HEK293 (cell line): ENCODE results near the gene APOH.

Experiments used
- CTCF ChIA-PET: fragments of 350-600 bp; formaldehyde crosslinking; extraction: SDS; loops from one replicate; lab custom pipeline; 2021; ENCODE audit warnings: antibody characterized with exemption; lab: Yijun Ruan, JAX
- POLR2A ChIA-PET: fragments of 300-600 bp; formaldehyde crosslinking; extraction: SDS; loops from one replicate; lab custom pipeline; 2020; ENCODE audit warnings: antibody characterized with exemption, inconsistent platforms; lab: Yijun Ruan, JAX
- H3K27ac ChIP-seq: fragments of 200-500 bp; sonication (Bioruptor generic); 2 replicates; pipeline ENCODE4 v1.5.1; 2014; ENCODE audit warnings: low read depth, low read length, control low read depth, inconsistent platforms; ENCODE audit errors: extremely low read depth
- H3K36me3 ChIP-seq, 2 experiments: fragments of 200-500 bp in 1 of 2; sonication (Bioruptor generic) in 1 of 2; 1 replicate in 1 of 2; 2 replicates in 1 of 2; pipeline ENCODE4 v1.5.1; 2014 to 2017; ENCODE audit warnings: inconsistent platforms in 2 of 2, low read length in 2 of 2; ENCODE audit not compliant: control insufficient read depth in 2 of 2, insufficient read depth in 1 of 2
- H3K4me1 ChIP-seq: fragments of 200-500 bp; sonication (Bioruptor generic); 2 replicates; pipeline ENCODE4 v1.5.1; 2014; ENCODE audit warnings: mild to moderate bottlenecking, low read length, inconsistent platforms; ENCODE audit not compliant: control insufficient read depth, insufficient read depth
- H3K4me3 ChIP-seq: 2 replicates; pipeline ENCODE4 v1.5.1; 2011; ENCODE audit warnings: low read depth, mild to moderate bottlenecking, control low read depth, low read length, moderate library complexity
- H3K9me3 ChIP-seq: fragments of 200-500 bp; sonication (Bioruptor generic); 2 replicates; pipeline ENCODE4 v1.5.1; 2014; ENCODE audit warnings: low read depth, low read length, inconsistent platforms; ENCODE audit not compliant: control insufficient read depth, insufficient read depth
- GLIS1 ChIP-seq: fragments of 450-650 bp; formaldehyde crosslinking; IDR thresholded peaks from 2 replicates; pipeline ENCODE4 v1.5.1; 2016; ENCODE audit warnings: missing biosample characterization, missing genetic modification characterization
- PBX3 ChIP-seq: sonication (generic); formaldehyde crosslinking; IDR thresholded peaks from 2 replicates; pipeline ENCODE4 v1.8.1; 2022; ENCODE audit warnings: mild to moderate bottlenecking, moderate library complexity, missing genetic modification reagents
- SETDB1 ChIP-seq: IDR thresholded peaks from one replicate; pipeline ENCODE4 v1.6.1; 2017; ENCODE audit warnings: mild to moderate bottlenecking, low read length, moderate library complexity, mixed read lengths; ENCODE audit not compliant: insufficient read length
- ZFP69B ChIP-seq: fragments of 450-650 bp; formaldehyde crosslinking; IDR thresholded peaks from 2 replicates; pipeline ENCODE4 v1.5.1; 2016; ENCODE audit warnings: missing biosample characterization, missing genetic modification characterization
- ZNF10 ChIP-seq: fragments of 450-650 bp; formaldehyde crosslinking; IDR thresholded peaks from 2 replicates; pipeline ENCODE4 v1.5.1; 2017; ENCODE audit warnings: missing biosample characterization, missing genetic modification characterization
- ZNF121 ChIP-seq: fragments of 450-650 bp; formaldehyde crosslinking; IDR thresholded peaks from 2 replicates; pipeline ENCODE4 v1.5.1; 2016; ENCODE audit warnings: missing biosample characterization, missing genetic modification characterization
- ZNF518A ChIP-seq: fragments of 450-650 bp; formaldehyde crosslinking; conservative IDR thresholded peaks from 2 replicates; pipeline ENCODE4 v1.5.1; 2016; ENCODE audit warnings: low read depth, missing biosample characterization, missing genetic modification characterization
- ZNF529 ChIP-seq: fragments of 450-650 bp; formaldehyde crosslinking; IDR thresholded peaks from 2 replicates; pipeline ENCODE4 v1.5.1; 2017; ENCODE audit warnings: missing genetic modification characterization, missing biosample characterization; ENCODE audit not compliant: insufficient replicate concordance
- ZNF544 ChIP-seq: fragments of 450-650 bp; formaldehyde crosslinking; IDR thresholded peaks from 2 replicates; pipeline ENCODE4 v1.5.0; 2017; ENCODE audit warnings: missing biosample characterization, missing genetic modification characterization
- ZNF555 ChIP-seq: fragments of 450-650 bp; formaldehyde crosslinking; conservative IDR thresholded peaks from 2 replicates; pipeline ENCODE4 v1.5.1; 2017; ENCODE audit warnings: missing biosample characterization, mild to moderate bottlenecking, missing genetic modification characterization, inconsistent platforms
- ZNF571 ChIP-seq: fragments of 450-650 bp; formaldehyde crosslinking; IDR thresholded peaks from 2 replicates; pipeline ENCODE4 v1.5.0; 2017; ENCODE audit warnings: missing biosample characterization, missing genetic modification characterization
- ZNF585B ChIP-seq: fragments of 450-650 bp; formaldehyde crosslinking; IDR thresholded peaks from 2 replicates; pipeline ENCODE4 v1.5.1; 2016; ENCODE audit warnings: missing biosample characterization, missing genetic modification characterization
- ZNF664 ChIP-seq: fragments of 450-650 bp; formaldehyde crosslinking; IDR thresholded peaks from 2 replicates; pipeline ENCODE4 v1.5.1; 2016; ENCODE audit warnings: missing biosample characterization, missing genetic modification characterization
- ZNF707 ChIP-seq: fragments of 450-650 bp; formaldehyde crosslinking; IDR thresholded peaks from 2 replicates; pipeline ENCODE4 v1.5.1; 2016; ENCODE audit warnings: missing biosample characterization, missing genetic modification characterization
- TF ChIP-seq, protein P1 (sequence below): fragments of 450-650 bp; formaldehyde crosslinking; IDR thresholded peaks from 2 replicates; pipeline ENCODE4; 2016; ENCODE audit warnings: missing biosample characterization, missing genetic modification characterization
- TF ChIP-seq, protein P2 (sequence below): fragments of 450-650 bp; formaldehyde crosslinking; IDR thresholded peaks from 2 replicates; pipeline ENCODE4 v1.5.1; 2017; ENCODE audit warnings: missing biosample characterization, mild to moderate bottlenecking, missing genetic modification characterization, moderate library complexity
- TF ChIP-seq, protein P3 (sequence below): fragments of 450-650 bp; formaldehyde crosslinking; IDR thresholded peaks from 2 replicates; pipeline ENCODE4 v1.5.1; 2016; ENCODE audit warnings: missing biosample characterization, missing genetic modification characterization

APOH gene

GRCh38 chr17:66220079-66220835, 9.0 kb downstream of the APOH start:
- no peaks in the 10 kb centered on the region for H3K36me3 ChIP-seq
- CTCF ChIA-PET = interaction anchor here (0.6 kb wide), 1 partner anchor 20 kb away, joined by 3 read pairs; no protein-coding TSS in a partner anchor
- TF ChIP-seq, protein P1, sequence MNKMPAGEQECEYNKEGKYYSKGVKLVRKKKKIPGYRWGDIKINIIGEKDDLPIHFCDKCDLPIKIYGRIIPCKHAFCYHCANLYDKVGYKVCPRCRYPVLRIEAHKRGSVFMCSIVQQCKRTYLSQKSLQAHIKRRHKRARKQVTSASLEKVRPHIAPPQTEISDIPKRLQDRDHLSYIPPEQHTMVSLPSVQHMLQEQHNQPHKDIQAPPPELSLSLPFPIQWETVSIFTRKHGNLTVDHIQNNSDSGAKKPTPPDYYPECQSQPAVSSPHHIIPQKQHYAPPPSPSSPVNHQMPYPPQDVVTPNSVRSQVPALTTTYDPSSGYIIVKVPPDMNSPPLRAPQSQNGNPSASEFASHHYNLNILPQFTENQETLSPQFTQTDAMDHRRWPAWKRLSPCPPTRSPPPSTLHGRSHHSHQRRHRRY (tag by site-specific recombination) = no peak
- 0 out of 2 replicates have a peak, but pooled peaks have one; percentile 34 for TF ChIP-seq ZNF664 (tag by site-specific recombination)
- TF ChIP-seq, all 188 proteins: peak for 1
- Histone ChIP-seq H3K4me1 (no peaks in the 10 kb centered on the region), H3K27ac (no peak overlapping the region), H3K9me3 (no peaks in the 10 kb centered on the region), H3K4me3 (no peak overlapping the region)
- POLR2A ChIA-PET = no interaction called here

DNA sequence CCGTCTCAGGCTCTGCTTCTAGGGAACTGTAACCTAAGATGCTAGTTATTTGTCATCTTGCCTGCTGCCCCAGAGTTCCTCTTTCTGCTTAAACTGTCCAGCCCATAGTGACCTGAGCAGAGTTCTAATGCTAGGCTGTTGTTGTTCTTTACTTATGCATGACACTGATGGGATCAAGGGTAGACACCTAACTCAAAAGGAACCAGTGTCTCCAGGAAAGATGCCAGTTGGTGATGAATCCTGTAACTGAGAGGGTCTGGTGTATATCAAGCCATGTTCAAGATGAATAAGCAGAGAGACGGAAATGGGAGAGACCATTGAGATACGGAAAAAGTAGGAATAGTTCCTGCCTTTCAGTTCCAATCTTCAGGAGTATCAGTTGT, 13.7 kb downstream of the APOH start:
- POLR2A ChIA-PET = no interaction called here

DNA sequence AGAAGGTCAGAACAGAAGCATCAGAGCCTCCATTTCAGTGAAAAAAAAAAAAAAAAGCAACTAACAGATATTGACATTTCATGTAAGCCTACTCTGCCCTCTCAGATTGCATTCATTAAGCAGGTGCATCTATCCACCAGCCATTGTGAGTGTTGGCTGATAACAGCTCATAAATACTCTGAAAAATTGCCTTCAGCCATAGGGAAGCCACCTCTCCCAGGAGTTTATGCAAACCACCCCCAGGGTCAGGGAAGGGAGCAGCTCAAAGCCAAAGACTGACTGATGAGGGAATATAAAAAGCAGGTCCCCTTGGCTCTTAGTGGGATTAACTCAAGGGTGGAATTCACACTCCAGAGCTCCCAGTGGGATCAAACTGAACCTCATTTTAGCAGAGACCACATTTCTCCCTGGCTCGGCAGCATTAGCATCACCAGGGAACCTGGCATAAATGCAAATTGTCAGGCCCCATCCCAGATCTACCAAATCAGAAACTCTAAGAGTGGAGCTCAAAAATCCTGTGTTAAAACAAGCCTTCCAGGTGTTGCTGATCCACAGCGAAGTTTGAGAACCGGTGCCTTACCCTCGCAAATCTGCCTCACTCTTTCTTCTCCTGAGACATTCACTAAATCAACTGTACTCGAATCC, 14.2 kb downstream of the APOH start:
- POLR2A ChIA-PET = no interaction called here
- CTCF ChIA-PET = interaction anchor here (0.6 to 3.8 kb wide), 4 partner anchors 15 to 1796 kb away, joined by 3 to 27 read pairs (median 4); no protein-coding TSS in a partner anchor

More for the DNA sequence above, 13.7 kb downstream of the APOH start:
- CTCF ChIA-PET = interaction anchor here (0.6 kb wide), 1 partner anchor 1796 kb away, joined by 4 read pairs; no protein-coding TSS in a partner anchor
- Histone ChIP-seq H3K4me1 (no peaks in the 10 kb centered on the region), H3K9me3 (no peaks in the 10 kb centered on the region), H3K36me3 (no peaks in the 10 kb centered on the region), H3K4me3 (no peak overlapping the region), H3K27ac (no peak overlapping the region)
- TF ChIP-seq ZNF707 (tag by site-specific recombination) (no peak), ZFP69B (tag by site-specific recombination) (no peak), ZNF571 (tag by site-specific recombination) (no peak), SETDB1 (no peak), ZNF544 (no peak), ZNF585B (no peak), ZNF121 (tag by site-specific recombination) (no peak), PBX3 (CRISPR knock-in tag) (no peak), ZNF10 (tag by site-specific recombination) (no peak)
- TF ChIP-seq, protein P2, sequence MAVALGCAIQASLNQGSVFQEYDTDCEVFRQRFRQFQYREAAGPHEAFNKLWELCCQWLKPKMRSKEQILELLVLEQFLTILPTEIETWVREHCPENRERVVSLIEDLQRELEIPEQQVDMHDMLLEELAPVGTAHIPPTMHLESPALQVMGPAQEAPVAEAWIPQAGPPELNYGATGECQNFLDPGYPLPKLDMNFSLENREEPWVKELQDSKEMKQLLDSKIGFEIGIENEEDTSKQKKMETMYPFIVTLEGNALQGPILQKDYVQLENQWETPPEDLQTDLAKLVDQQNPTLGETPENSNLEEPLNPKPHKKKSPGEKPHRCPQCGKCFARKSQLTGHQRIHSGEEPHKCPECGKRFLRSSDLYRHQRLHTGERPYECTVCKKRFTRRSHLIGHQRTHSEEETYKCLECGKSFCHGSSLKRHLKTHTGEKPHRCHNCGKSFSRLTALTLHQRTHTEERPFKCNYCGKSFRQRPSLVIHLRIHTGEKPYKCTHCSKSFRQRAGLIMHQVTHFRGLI = no peak
- TF ChIP-seq, protein P3, sequence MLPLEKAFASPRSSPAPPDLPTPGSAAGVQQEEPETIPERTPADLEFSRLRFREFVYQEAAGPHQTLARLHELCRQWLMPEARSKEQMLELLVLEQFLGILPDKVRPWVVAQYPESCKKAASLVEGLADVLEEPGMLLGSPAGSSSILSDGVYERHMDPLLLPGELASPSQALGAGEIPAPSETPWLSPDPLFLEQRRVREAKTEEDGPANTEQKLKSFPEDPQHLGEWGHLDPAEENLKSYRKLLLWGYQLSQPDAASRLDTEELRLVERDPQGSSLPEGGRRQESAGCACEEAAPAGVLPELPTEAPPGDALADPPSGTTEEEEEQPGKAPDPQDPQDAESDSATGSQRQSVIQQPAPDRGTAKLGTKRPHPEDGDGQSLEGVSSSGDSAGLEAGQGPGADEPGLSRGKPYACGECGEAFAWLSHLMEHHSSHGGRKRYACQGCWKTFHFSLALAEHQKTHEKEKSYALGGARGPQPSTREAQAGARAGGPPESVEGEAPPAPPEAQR (tag by site-specific recombination) = no peak

More for the DNA sequence above, 14.2 kb downstream of the APOH start:
- no peaks in the 10 kb centered on the region for H3K36me3 ChIP-seq
- H3K9me3 ChIP-seq = no peaks in the 10 kb centered on the region
- TF ChIP-seq ZNF555 (tag by site-specific recombination) = no peak
- TF ChIP-seq GLIS1 (tag by site-specific recombination) = peak; percentile 31; the same call in 1 of the 2 replicates
- TF ChIP-seq ZNF529 (tag by site-specific recombination) = no peak
- no peak for TF ChIP-seq ZNF518A
- TF ChIP-seq, all 188 proteins: peak for 1
- no peak overlapping the region for H3K27ac ChIP-seq
- no peak overlapping the region for H3K4me3 ChIP-seq
- no peaks in the 10 kb centered on the region for H3K4me1 ChIP-seq
